Sigmoid colon (tissue), 7 donors: ENCODE data around the gene COX7C. TPM values are rescaled to one million over a fixed set of nuclear protein-coding genes. Genes with fewer than 3 reads are reported as not detected.
A peak's percentile ranks its signal among the peaks of the same experiment; 100 is the strongest.
"Not testable (repeated sequence)": the region's sequence is repeated elsewhere in the genome, so short reads cannot be mapped to it uniquely, and the experiment has no call there.

Source experiments
- DNase-seq: peaks from one replicate; pipeline ENCODE4 v3.0.0-alpha.2; 2019
- H3K27ac ChIP-seq, 4 donors: fragments of 200-600 bp; sonication (generic); one replicate each; pipeline ENCODE4 v1.5.1; 2016 to 2019; ENCODE audit warnings: mild to moderate bottlenecking in 1 of 4
- H3K27me3 ChIP-seq, 3 donors: fragments of 200-600 bp; sonication (generic); one replicate each; pipeline ENCODE4 v1.5.1; 2019; ENCODE audit warnings: mild to moderate bottlenecking in 1 of 3
- H3K36me3 ChIP-seq, 4 donors: fragments of 200-600 bp; sonication (generic); one replicate each; pipeline ENCODE4 v1.5.1; 2016 to 2019
- H3K4me1 ChIP-seq, 4 donors: fragments of 200-600 bp; sonication (generic); one replicate each; pipeline ENCODE4 v1.5.1; 2017 to 2019
- H3K4me3 ChIP-seq, 4 donors: fragments of 200-600 bp; sonication (generic); one replicate each; pipeline ENCODE4 v1.5.1; 2017 to 2019; ENCODE audit warnings: mild to moderate bottlenecking in 2 of 4, moderate library complexity in 1 of 4
- H3K9me3 ChIP-seq, 4 donors: fragments of 200-600 bp in 3 of 4; sonication (generic) in 3 of 4; one replicate each; pipeline versions ENCODE4 v1.5.1 to v1.6.1; 2013 to 2019
- EP300 ChIP-seq, 4 donors: sonication (generic); formaldehyde crosslinking; IDR thresholded peaks; one replicate each; pipeline ENCODE4 v1.6.1; 2017; ENCODE audit warnings: antibody characterized with exemption in 4 of 4
- POLR2A ChIP-seq, 2 donors: fragments of 450-650 bp; IDR thresholded peaks; one replicate each; pipeline ENCODE4 v1.6.1; 2016; ENCODE audit warnings: antibody characterized with exemption in 2 of 2, mild to moderate bottlenecking in 2 of 2, moderate library complexity in 2 of 2
- POLR2AphosphoS5 ChIP-seq, 4 donors: sonication (generic); formaldehyde crosslinking; IDR thresholded peaks; one replicate each; pipeline ENCODE4 v1.6.1; 2017; ENCODE audit warnings: antibody characterized with exemption in 4 of 4
- WGBS, 2 donors: extraction: QIAGEN DNeasy Blood & Tissue Kit; methylation state at CpG; one replicate each; pipeline ENCODE4 v1.1.7; 2013; 5-methylcytosine and 5-hydroxymethylcytosine counted together
- intact Hi-C: fragments of 100-400 bp; cut with DNase I; formaldehyde crosslinking; loops from one replicate; pipeline ENCODE4 v1.15.1; 2023
- polyA plus RNA-seq, 3 donors: library from polyadenylated mRNA; stranded (reverse); fragments of 200-250 nt; gene quantifications; one replicate each; pipeline ENCODE4 v1.2.3, GENCODE V29; 2013
- total RNA-seq, 4 donors: library from RNA; depleted of rRNA; stranded (reverse); fragments of >200 nt; gene quantifications; one replicate each; pipeline ENCODE4 v1.1.0, GENCODE V29; 2016
- TF ChIP-seq, protein P1 (sequence below), 4 experiments: fragments of 450-650 bp in 3 of 4; fragments of 200-600 bp in 1 of 4; IDR thresholded peaks; one replicate each; pipeline ENCODE4 v1.5.1; 2016 to 2019; ENCODE audit warnings: antibody characterized with exemption in 4 of 4, mild to moderate bottlenecking in 3 of 4, moderate library complexity in 2 of 4
- donor health status: healthy with polysubstance abuse.
- donor health status: Bipolar disorder and iron deficiency.
- donor health status: healthy.

COX7C gene, protein sequence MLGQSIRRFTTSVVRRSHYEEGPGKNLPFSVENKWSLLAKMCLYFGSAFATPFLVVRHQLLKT
- total RNA-seq (1,000 to 10,000 TPM in 1 of 4 donors, 100 to 1,000 TPM in 3; 570 to 1,155 (median 855) TPM), polyA plus RNA-seq (1,000 to 10,000 TPM; 1,190 to 1,838 (median 1,769) TPM)

DNA sequence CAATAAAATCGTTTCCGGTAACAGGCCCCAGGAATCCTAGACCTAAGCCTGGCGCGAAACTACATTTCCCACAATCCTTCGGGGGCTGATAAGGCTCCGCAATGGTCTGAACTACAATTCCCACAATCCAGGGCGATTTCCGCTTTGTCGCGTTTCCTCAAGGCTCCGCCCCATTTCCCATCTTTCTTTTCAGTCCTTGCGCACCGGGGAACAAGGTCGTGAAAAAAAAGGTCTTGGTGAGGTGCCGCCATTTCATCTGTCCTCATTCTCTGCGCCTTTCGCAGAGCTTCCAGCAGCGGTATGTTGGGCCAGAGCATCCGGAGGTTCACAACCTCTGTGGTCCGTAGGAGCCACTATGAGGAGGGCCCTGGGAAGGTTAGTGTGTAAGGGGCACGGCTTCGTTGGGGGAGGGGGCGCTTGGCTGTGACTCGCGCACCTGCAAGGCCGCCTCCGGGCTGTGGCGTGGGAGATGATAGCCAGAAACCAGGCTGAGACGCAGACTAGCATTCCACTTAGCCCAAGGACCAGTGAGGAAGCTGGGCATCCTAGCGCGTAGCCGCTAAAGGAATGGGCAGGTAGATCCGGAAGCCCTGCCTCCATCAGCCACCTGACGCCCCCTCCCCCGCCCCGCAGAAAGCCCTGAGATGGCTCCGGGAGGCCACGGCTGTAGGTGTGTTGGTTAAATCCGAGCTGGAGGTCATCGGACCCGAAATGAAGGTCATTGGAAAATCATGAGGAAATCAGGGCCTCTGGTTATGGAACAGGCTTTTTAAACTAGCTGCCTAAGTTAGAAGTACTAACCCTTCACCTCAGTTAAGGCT, at the start of gene COX7C:
Gene COX7C, plus strand, starts transcription at position 186 of the 821 bp plus-strand sequence. Its CDS starts 115 bp downstream, at position 301.
- Histone ChIP-seq H3K36me3 (peaks cover 9 to 36% (median 16%) of the 10 kb centered on the region in 4 donors), H3K27me3 (no peaks in the 10 kb centered on the region), H3K9me3 (no peaks in the 10 kb centered on the region), H3K4me1 (peaks cover 0 to 13% (median 7%) of the 10 kb centered on the region in 4 donors), H3K27ac (peak within 1 kb of the TSS; percentile 91 to 95 (median 94)), H3K4me3 (peak within 1 kb of the TSS; percentile 74 to 98 (median 88))
- TF ChIP-seq, protein P1, sequence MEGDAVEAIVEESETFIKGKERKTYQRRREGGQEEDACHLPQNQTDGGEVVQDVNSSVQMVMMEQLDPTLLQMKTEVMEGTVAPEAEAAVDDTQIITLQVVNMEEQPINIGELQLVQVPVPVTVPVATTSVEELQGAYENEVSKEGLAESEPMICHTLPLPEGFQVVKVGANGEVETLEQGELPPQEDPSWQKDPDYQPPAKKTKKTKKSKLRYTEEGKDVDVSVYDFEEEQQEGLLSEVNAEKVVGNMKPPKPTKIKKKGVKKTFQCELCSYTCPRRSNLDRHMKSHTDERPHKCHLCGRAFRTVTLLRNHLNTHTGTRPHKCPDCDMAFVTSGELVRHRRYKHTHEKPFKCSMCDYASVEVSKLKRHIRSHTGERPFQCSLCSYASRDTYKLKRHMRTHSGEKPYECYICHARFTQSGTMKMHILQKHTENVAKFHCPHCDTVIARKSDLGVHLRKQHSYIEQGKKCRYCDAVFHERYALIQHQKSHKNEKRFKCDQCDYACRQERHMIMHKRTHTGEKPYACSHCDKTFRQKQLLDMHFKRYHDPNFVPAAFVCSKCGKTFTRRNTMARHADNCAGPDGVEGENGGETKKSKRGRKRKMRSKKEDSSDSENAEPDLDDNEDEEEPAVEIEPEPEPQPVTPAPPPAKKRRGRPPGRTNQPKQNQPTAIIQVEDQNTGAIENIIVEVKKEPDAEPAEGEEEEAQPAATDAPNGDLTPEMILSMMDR (IDR thresholded peaks at IDR 0.05) = no peak
- peak in 2 of 4 donors; percentile 1 to 37 for TF ChIP-seq EP300 (IDR thresholded peaks at IDR 0.05)
- peak; percentile 88 to 90 for TF ChIP-seq POLR2A (IDR thresholded peaks at IDR 0.05)
- TF ChIP-seq POLR2AphosphoS5 (IDR thresholded peaks at IDR 0.05) = peak; percentile 95 to 98 (median 96)
- 0 to 1% methylated on average over 41 of the region's 41 CpGs for WGBS, 2 donors
- intact Hi-C loops = loop anchor here (10.0 kb wide), 1 partner anchor 473 kb away; no protein-coding TSS in a partner anchor
- DNase-seq = peak; percentile 96

DNA sequence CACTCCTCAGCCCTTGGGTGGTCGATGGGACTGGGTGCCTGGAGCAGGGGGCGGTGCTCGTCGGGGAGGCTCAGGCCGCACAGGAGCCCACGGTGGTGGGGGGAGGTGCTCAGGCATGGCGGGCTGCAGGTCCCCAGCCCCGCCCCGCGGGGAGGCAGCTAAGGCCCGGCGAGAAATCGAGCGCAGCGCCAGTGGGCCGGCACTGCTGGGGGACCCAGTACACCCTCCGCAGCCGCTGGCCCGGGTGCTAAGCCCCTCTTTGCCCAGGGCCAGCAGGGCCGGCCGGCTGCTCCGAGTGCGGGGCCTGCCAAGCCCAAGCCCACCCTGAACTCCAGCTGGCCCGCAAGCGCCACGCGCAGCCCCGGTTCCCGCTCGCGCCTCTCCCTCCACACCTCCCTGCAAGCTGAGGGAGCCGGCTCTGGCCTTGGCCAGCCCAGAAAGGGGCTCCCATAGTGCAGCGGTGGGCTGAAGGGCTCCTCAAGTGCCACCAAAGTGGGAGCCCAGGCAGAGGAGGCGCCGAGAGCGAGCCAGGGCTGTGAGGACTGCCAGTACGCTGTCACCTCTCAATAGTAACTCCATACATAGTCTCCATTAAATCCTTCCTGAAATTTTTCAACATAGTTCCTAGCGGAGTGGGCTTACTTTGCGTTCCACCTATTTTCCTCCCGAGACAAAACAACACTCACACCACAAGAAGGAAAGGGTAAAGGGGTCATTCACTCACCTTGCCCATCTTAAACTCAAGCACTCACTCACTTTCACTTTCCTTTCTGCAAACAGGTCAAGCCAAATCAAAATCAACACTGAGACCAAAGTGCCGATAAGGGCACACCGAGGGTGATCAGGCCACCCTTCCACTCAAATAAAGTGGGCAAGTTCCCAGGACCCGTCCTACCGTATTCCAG, 48.0 kb upstream of the COX7C start:
- H3K27me3 ChIP-seq, H3K27ac ChIP-seq, H3K4me1 ChIP-seq, H3K4me3 ChIP-seq, H3K36me3 ChIP-seq, H3K9me3 ChIP-seq, DNase-seq, intact Hi-C loops: not testable (repeated sequence)
- WGBS, 2 donors = 95 to 96% methylated on average over 44 of the region's 44 CpGs

DNA sequence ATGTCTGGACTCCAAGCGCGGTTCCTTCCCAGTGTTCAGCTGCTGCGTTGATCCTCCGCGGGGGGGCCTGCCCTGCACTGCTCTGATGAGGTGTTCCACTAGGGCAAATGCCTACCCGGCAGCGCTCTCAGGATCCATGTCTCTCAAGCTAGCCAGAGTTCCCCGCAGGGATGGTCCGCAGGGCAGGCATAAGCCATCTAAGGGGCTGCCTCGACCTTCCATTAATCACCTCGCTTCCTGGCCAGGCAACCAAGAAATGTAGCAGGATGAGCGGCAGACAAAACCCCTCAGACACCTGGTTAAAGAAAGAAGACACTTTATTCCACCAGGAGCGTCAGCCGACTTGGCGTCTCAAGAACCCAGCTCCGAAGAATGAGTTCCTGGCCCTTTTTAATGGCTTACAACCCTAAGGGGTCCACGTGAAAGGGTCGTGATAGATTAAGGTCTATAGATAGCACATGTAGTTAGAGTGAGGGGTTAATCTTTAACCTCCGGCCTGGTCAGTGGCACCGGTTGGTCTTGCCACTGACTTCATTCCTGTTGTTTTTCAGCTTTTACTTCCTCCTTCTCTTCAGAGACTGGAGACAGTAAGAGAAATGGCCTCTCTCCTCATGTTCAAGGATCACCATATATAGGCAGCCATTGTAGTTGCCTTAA, 47.2 kb upstream of the COX7C start:
- no peak overlapping the region for H3K4me3 ChIP-seq
- no peak for TF ChIP-seq EP300 (IDR thresholded peaks at IDR 0.05)
- TF ChIP-seq POLR2A (IDR thresholded peaks at IDR 0.05) = no peak
- TF ChIP-seq, protein P1 (IDR thresholded peaks at IDR 0.05) = no peak
- no peak for TF ChIP-seq POLR2AphosphoS5 (IDR thresholded peaks at IDR 0.05)
- WGBS, 2 donors = 84 to 90% methylated on average over 20 of the region's 20 CpGs

DNA sequence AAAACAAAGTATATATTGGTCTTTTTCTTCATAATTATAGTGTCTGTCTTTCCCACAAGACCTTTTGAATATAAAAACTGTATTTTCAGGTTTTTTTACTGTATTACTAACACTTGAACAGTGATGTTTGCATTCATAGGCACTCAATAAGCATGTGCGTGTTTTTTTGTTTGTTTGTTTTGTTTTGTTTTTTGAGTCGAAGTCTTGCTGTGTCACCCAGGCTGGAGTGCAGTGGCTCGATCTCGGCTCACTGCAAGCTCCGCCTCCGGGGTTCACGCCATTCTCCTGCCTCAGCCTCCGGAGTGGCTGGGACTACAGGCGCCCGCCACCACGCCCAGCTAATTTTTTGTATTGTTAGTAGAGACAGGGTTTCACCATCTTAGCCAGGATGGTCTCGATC, 46.6 kb upstream of the COX7C start:
- H3K4me1 ChIP-seq, H3K9me3 ChIP-seq, H3K4me3 ChIP-seq, H3K27ac ChIP-seq, intact Hi-C loops, H3K27me3 ChIP-seq, H3K36me3 ChIP-seq, DNase-seq: not testable (repeated sequence)
- WGBS, 2 donors = 95 to 97% methylated on average over 12 of the region's 12 CpGs

More for the DNA sequence above, 47.2 kb upstream of the COX7C start:
- Histone ChIP-seq H3K27me3 (no peaks in the 10 kb centered on the region), H3K9me3 (no peaks in the 10 kb centered on the region), H3K36me3 (no peaks in the 10 kb centered on the region), H3K4me1 (no peaks in the 10 kb centered on the region), H3K27ac (no peak overlapping the region)
- intact Hi-C loops = no loop called here
- DNase-seq = no peak

DNA sequence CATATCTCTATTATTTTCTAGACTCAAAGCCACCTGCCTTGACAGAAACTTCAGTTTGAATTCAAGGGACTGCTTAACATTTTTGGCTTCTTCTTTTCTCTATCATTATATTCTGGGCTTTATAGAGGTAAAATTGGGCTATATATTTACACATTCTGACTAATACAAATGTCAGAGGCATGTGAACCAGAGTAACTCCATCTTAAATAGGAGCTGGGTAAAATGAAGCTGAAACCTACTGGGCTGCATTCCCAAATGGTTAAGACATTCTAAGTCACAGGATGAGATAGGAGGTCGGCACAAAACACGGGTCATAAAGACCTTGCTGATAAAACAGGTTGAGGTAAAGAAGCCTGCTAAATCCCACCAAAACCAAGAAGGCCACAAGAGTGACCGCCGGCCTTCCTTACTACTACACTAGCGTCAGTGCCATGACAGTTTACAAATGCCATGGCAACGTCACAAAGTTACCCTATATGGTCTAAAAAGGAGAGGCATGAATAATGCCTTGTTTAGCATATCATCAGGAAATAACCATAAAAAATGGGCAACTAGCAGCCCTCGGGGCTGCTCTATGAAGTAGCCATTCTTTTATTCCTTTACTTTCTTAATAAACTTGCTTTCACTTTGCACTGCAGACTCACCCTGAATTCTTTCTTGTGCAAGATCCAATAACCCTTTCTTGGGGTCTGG, 44.8 kb upstream of the COX7C start:
- TF ChIP-seq, protein P1 (IDR thresholded peaks at IDR 0.05) = no peak
- TF ChIP-seq EP300 (IDR thresholded peaks at IDR 0.05) (no peak), POLR2AphosphoS5 (IDR thresholded peaks at IDR 0.05) (no peak), POLR2A (IDR thresholded peaks at IDR 0.05) (no peak)
- H3K9me3 ChIP-seq = no peaks in the 10 kb centered on the region
- WGBS, 2 donors = 67 to 86% methylated on average over 7 of the region's 7 CpGs
- no peak overlapping the region for H3K27ac ChIP-seq
- H3K4me1 ChIP-seq = no peaks in the 10 kb centered on the region
- H3K27me3 ChIP-seq = no peaks in the 10 kb centered on the region
- no peaks in the 10 kb centered on the region for H3K36me3 ChIP-seq
- intact Hi-C loops = no loop called here
- no peak overlapping the region for H3K4me3 ChIP-seq
- DNase-seq = no peak
